ENCODE measurements around the gene BCOR. TPM values are rescaled to one million over a fixed set of nuclear protein-coding genes. Genes with fewer than 3 reads are reported as not detected.

Gene BCOR
- total RNA-seq, 4 donors from 2014 or later: 19.8 to 32.2 (median 26.0) TPM

DNA sequence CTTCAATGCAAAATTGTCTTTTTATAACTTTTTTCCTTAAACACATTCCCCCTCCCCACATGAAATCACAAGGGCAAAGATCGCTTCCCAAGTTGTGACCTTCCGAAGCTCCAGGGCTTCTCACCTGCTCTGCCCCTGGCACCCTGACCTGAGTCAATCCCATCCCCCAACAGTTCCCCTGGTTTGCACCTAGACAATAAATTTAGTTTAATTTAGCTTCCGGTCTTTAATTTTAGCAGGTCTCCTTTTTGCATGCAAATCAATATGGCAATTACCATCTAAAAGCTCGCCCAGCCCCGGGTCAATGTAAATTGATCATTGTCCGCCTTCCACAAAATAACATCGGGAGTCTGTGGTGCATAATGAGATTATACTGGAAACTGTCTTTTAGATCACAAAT lies 6.8 kb downstream of the BCOR start:
- no peaks in the 10 kb centered on the region for H3K9me3 ChIP-seq
- no peaks in the 10 kb centered on the region for H3K27me3 ChIP-seq
- TF ChIP-seq, protein P1, sequence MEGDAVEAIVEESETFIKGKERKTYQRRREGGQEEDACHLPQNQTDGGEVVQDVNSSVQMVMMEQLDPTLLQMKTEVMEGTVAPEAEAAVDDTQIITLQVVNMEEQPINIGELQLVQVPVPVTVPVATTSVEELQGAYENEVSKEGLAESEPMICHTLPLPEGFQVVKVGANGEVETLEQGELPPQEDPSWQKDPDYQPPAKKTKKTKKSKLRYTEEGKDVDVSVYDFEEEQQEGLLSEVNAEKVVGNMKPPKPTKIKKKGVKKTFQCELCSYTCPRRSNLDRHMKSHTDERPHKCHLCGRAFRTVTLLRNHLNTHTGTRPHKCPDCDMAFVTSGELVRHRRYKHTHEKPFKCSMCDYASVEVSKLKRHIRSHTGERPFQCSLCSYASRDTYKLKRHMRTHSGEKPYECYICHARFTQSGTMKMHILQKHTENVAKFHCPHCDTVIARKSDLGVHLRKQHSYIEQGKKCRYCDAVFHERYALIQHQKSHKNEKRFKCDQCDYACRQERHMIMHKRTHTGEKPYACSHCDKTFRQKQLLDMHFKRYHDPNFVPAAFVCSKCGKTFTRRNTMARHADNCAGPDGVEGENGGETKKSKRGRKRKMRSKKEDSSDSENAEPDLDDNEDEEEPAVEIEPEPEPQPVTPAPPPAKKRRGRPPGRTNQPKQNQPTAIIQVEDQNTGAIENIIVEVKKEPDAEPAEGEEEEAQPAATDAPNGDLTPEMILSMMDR (IDR thresholded peaks at IDR 0.05): no peak
- no peak for TF ChIP-seq POLR2A (IDR thresholded peaks at IDR 0.05)
- H3K4me1 ChIP-seq: peaks cover 0 to 52% (median 0%) of the 10 kb centered on the region in 4 donors
- DNase-seq: no peak
- H3K4me3 ChIP-seq: no peak overlapping the region
- H3K27ac ChIP-seq: no peak overlapping the region
- no peaks in the 10 kb centered on the region for H3K36me3 ChIP-seq

DNA sequence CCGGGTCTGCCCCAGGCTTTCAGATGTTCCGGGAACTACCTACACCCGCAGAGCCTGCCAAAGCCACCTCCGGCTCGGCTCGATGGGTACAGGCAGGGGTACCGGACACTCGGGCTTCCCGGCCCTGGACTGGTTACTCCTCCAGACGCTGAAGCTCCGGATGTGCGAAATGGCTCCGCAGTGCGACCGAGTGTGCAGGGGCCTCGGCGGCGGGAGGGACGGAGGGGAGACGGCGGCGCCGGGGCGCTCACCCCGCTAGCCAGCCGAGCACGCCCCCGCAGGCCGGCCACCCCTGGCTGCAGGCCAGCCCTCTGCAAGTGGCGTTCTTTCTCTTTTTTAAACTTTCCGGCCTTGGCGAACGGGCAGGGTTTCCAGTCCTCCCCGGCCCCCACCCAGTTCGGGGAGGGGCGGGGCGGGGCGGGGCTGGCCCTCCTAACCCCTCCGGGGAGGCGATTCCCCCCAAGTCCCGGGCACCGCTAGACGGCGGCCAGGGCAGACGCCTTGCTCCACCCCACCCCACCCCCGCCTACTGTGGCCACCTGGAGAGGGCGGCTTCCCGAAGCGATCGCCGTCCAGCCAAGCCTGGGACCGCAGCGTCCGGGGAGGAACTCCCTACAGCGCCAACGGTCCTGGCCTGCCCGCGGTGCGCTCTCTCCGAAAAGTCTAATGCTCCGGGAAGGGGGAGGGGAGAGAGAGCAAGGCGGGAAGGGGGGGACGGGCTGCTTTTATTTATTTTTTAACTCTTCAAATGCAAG lies 7.5 kb downstream of the BCOR start:
- DNase-seq: peak; percentile 35 to 58 (median 57)
- Histone ChIP-seq H3K4me1 (peaks cover 0 to 58% (median 0%) of the 10 kb centered on the region in 4 donors), H3K27me3 (no peaks in the 10 kb centered on the region), H3K9me3 (no peaks in the 10 kb centered on the region), H3K27ac (peak overlapping the region in 3 of 4 donors; percentile 19 to 60 (median 48)), H3K4me3 (peak overlapping the region; percentile 32 to 48 (median 42)), H3K36me3 (no peaks in the 10 kb centered on the region)
- TF ChIP-seq, protein P1 (IDR thresholded peaks at IDR 0.05): no peak
- no peak for TF ChIP-seq POLR2A (IDR thresholded peaks at IDR 0.05)

DNA sequence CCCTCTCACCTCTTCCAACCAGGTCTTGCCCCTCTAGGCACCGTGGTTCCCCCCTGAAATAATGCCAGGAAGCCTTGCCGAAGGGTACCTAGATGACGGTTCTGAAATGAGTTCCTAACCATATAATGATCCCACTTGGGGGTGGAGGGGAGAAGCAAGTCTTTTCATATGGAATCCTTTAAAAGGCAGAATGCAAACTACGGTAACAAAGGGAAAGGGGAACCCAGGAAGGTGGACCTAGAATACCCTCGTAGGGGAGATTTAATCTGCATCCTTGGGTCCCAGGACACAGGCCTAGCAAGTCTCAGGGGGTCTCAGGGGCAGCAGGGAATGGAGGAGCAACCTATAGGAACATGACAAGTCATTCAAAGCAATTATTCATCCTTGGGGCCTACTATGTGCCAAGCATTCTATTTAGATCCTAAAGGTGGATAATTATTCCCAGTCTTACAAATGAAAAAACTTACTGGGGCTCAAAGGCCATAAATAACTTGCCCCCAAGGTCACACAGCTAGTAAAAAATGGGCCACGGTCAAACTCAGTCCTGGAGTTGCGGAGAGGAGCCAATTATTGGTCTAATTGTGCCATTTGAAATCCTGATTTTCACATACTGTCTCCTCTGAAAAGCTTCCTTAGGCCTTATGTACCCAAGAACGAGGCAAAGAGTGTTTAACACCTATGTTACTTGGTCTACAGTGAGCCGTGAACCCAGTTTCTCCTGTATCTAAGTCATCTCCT lies 8.8 kb downstream of the BCOR start:
- Histone ChIP-seq H3K27me3 (no peaks in the 10 kb centered on the region), H3K36me3 (no peaks in the 10 kb centered on the region), H3K9me3 (no peaks in the 10 kb centered on the region), H3K4me1 (peaks cover 0 to 70% (median 3%) of the 10 kb centered on the region in 4 donors), H3K27ac (peak overlapping the region in 1 of 4 donors; percentile 48), H3K4me3 (no peak overlapping the region)
- DNase-seq: no peak
- TF ChIP-seq POLR2A (IDR thresholded peaks at IDR 0.05): no peak
- TF ChIP-seq, protein P1 (IDR thresholded peaks at IDR 0.05): no peak

DNA sequence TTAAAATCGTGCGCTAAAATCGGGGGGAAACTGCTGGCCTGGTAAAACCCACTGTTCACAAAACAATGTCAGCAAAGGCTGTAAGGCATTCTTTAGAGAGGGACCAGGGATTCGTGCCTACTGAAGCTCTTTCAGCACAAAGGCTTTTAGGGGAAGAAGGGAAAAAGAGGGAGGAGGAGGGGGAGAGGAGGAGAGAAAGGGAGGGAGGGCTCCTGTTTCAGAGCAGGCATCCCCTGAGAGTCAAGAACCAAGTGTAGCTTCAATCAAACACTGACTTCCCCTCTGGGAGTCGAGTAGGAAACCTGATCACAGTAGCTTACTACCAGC lies 9.5 kb downstream of the BCOR start:
- Histone ChIP-seq H3K9me3 (no peaks in the 10 kb centered on the region), H3K4me1 (peaks cover 0 to 76% (median 3%) of the 10 kb centered on the region in 4 donors), H3K27me3 (no peaks in the 10 kb centered on the region), H3K36me3 (no peaks in the 10 kb centered on the region), H3K4me3 (no peak overlapping the region), H3K27ac (peak overlapping the region in 2 of 4 donors; percentile 26 to 55)
- DNase-seq: no peak
- TF ChIP-seq, protein P1 (IDR thresholded peaks at IDR 0.05): no peak
- TF ChIP-seq POLR2A (IDR thresholded peaks at IDR 0.05): no peak

DNA sequence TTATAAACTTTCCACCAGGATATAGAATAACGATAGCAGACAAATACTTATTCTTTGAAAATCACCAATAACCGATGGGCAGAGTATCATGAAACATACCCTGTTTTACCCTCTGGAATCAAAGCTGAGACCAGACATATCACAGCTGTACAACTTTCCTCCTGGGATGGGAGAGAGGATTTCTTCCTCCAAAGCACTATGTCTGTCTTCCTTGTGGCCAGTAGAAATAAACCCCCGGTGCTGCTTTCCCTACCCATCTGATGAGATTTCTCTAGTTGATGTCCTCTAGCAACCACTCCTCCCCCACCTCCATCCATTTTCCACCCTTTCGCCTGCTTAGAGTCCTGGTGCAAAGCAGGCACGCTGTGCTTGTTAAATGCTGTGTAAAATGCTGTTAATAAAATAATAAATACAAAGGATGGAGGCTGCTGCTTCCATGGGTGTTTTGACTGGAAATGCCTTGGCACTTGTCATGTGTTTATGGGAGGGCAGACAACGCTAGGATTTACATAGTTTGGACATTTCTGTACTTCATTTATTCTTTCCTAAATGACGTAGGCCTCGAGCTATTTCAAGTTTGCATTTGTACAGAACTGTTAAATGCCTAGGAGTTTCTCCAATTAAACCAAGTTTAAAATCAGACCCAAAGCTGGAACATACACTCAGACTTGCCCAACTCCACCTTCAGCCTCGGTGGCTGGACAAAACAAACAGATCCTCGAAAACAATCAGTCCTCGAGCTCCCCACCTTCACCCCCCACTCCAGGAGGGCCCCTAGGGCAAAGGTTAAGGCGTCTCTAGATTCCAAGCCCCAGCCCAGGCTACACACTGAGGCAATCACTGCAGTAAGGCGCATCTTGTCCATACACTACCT lies 10.1 kb downstream of the BCOR start:
- Histone ChIP-seq H3K36me3 (no peaks in the 10 kb centered on the region), H3K27me3 (no peaks in the 10 kb centered on the region), H3K27ac (peak overlapping the region in 2 of 4 donors; percentile 55 to 56), H3K4me1 (peaks cover 0 to 78% (median 5%) of the 10 kb centered on the region in 4 donors), H3K9me3 (no peaks in the 10 kb centered on the region), H3K4me3 (no peak overlapping the region)
- TF ChIP-seq, protein P1 (IDR thresholded peaks at IDR 0.05): no peak
- TF ChIP-seq POLR2A (IDR thresholded peaks at IDR 0.05): no peak
- DNase-seq: no peak
